LNCAP (cell line): ENCODE results near the gene PTPRN2.

Experiments
- TF ChIP-seq, protein P1 (sequence below): fragments of 450-650 bp; IDR thresholded peaks from 2 replicates; pipeline ENCODE4 v1.5.1; 2017; ENCODE audit warnings: mild to moderate bottlenecking

Gene PTPRN2

DNA sequence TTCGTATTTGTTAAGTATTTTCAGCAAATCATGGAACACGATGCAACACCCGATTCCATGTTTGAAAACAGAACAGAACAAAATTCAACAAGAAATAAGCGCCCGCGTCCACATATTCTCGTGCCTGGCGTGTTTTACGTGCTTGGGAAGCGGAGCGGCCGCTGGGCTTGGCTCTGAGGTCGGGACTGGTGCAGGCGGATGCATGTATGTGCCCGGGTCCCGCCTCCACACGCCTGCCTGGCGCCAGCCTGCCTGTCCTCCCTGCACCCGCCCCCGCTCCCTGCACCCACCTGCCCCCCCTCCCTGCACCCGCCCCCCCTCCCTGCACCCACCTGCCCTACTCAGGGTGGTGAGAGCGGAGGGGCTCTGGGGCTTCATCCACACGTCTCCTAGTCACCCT lies 796.4 kb downstream of the PTPRN2 start:
- TF ChIP-seq, protein P1, sequence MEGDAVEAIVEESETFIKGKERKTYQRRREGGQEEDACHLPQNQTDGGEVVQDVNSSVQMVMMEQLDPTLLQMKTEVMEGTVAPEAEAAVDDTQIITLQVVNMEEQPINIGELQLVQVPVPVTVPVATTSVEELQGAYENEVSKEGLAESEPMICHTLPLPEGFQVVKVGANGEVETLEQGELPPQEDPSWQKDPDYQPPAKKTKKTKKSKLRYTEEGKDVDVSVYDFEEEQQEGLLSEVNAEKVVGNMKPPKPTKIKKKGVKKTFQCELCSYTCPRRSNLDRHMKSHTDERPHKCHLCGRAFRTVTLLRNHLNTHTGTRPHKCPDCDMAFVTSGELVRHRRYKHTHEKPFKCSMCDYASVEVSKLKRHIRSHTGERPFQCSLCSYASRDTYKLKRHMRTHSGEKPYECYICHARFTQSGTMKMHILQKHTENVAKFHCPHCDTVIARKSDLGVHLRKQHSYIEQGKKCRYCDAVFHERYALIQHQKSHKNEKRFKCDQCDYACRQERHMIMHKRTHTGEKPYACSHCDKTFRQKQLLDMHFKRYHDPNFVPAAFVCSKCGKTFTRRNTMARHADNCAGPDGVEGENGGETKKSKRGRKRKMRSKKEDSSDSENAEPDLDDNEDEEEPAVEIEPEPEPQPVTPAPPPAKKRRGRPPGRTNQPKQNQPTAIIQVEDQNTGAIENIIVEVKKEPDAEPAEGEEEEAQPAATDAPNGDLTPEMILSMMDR = no peak

DNA sequence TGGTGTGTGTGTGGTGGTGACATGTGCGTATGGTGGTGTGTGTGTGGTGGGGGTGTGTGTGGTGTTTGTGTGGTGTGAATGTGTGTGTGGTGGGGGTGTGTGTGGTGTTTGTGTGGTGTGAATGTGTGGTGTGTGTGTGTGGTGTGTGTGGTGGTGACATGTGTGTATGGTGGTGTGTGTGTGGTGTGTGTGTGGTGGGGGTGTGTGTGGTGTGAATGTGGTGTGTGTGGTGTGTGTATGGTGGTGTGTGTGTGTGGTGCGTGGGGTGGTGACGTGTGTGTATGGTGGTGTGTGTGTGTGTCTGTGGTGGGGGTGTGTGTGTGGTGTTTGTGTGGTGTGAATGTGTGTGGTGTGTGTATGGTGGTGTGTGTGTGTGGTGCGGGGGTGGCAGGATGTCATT lies 797.7 kb downstream of the PTPRN2 start:
- TF ChIP-seq, protein P1 = no peak

DNA sequence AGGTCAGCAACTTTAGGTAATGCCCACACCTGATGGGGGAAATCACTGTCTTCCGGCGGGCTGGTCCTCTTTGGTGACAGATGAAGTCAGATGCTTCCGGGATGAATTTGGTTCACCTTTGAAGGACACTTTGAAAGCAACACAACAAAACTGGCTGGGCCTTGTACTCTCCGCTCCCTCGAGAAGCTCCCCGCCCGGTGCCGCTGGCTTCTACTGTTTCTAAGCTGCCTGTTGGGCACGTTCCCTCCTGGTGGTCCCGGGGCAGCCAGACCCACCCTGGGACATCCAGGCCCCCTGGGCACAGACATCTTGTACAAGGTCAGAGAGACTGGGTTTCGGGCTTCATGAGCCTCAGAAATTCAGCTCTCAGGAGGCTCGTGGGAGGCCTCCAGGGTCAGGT lies 798.5 kb downstream of the PTPRN2 start:
- TF ChIP-seq, protein P1 = no peak

DNA sequence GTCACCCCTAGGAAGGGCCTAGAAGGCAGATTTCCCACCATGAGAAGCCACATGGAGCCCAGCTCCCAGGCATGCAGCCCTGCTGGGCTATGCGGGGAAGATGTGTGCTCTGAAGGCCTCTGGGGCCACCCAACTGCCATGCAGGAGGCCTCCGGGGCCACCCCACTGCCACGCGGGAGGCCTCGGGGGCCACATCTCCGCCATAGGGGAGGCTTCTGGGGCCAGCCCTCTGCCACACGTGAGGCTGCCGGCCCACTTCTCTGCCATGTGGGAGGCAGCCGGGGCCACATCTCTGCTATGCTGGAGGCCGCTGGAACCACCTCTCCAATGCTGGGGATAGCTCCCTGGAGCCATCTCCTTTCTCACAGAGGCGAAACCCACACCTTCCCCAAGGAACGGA lies 799.0 kb downstream of the PTPRN2 start:
- TF ChIP-seq, protein P1 = no peak

DNA sequence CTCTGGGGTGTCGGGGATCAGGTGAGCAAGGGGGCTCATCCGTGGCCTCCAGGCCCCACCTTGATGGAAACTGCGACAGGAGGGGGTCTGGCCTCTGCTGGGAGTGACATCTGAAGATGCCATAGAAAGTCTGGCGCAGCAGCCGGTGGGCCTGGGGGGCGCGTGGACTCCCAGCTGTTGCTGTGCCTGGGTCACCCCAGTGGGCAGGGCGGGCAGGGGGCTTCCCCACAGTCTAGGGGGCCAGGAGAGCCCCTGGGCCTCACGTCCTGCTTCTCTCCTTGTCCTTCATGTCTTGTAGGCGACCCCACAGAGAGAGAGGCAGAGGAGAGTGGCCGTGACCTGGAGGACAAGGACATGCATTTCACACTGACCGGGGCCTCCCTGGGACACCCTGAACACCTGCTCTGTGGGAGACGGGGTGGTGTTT lies 800.3 kb downstream of the PTPRN2 start:
- TF ChIP-seq, protein P1 = no peak

- TF ChIP-seq, protein P1 = no peak
Measured at GRCh38 chr7:157786375-157787274, 801.0 kb downstream of the PTPRN2 start.

DNA sequence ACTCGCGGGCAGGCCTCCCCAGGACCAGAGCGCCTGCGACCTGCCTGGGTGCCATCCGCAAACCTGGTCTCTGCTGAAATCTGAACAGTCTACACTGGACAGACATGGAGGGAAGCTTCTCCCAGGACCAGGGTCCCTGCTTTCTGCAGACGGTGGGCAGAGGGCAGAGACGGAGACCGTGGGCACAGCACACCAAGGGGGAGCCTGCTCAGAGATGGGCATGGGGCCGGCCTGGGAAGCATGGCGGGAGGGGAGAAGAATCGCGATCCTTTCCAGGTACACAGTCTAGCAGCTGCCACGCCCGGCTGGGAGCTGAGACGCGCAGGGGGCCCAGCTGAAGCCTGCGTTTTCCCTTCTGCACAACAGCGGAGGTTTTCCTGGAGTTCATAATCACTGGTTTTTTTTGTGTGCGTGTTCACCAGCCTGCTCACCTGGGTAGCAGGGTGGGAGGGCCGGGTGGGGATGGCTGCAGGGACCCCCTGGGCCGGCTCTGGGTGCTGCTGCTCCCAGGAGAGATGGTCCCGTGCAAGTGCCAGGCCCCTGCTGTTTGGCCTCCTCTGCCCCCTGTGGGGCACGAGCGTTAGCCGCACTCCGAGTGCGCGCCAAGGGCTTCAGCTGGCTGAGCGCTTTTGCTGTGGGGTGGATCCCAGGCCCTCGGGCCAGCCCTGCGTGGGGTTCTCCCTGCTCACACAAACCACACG lies 802.0 kb downstream of the PTPRN2 start:
- TF ChIP-seq, protein P1 = no peak
